NB4 (cell line): ENCODE data around the gene CGGBP1.

ENCODE experiments used
- DNase-seq: peaks from one replicate; pipeline ENCODE4 v3.0.0; 2010; ENCODE audit warnings: low read depth
- H3K4me3 ChIP-seq: one replicate; pipeline ENCODE4 v1.5.1; 2011; ENCODE audit warnings: mild to moderate bottlenecking, low read depth, low read length, moderate library complexity
- CTCF ChIP-seq: IDR thresholded peaks from one replicate; pipeline ENCODE4 v1.5.1; 2012; ENCODE audit warnings: low read depth, low read length
- MAX ChIP-seq: IDR thresholded peaks from 2 replicates; pipeline ENCODE4 v1.6.1; 2011; ENCODE audit warnings: low read depth, low read length
- MYC ChIP-seq: IDR thresholded peaks from 2 replicates; pipeline ENCODE4 v1.6.1; 2011; ENCODE audit warnings: low read depth, low read length
- POLR2A ChIP-seq: IDR thresholded peaks from 2 replicates; pipeline ENCODE4 v1.6.1; 2011; ENCODE audit warnings: mild to moderate bottlenecking; ENCODE audit not compliant: insufficient read length; ENCODE audit errors: extremely low read depth

CGGBP1 gene

GRCh38 chr3:88061746-88062145 lies 2.9 kb upstream of the CGGBP1 start:
- TF ChIP-seq CTCF (no peak), MYC (no peak), MAX (no peak), POLR2A (no peak)
- peak; percentile 44 for DNase-seq

GRCh38 chr3:88059380-88060170 lies 770 bp upstream of the CGGBP1 start:
- TF ChIP-seq MYC (0 out of 2 replicates have a peak, but pooled peaks have one; percentile 12), CTCF (no peak), MAX (no peak), POLR2A (no peak)
- peak overlapping the region; percentile 92 for H3K4me3 ChIP-seq
- peak; percentile 17 for DNase-seq

More at GRCh38 chr3:88061746-88062145, 2.9 kb upstream of the CGGBP1 start:
- H3K4me3 ChIP-seq = peak overlapping the region; percentile 92

GRCh38 chr3:88058306-88058580 lies 562 bp downstream of the CGGBP1 start:
- peak overlapping the region; percentile 89 for H3K4me3 ChIP-seq
- DNase-seq = no peak
- TF ChIP-seq MAX (no peak), CTCF (no peak), MYC (no peak), POLR2A (no peak)

GRCh38 chr3:88057630-88058305 lies 1.0 kb downstream of the CGGBP1 start:
- TF ChIP-seq MYC = no peak
- no peak for TF ChIP-seq MAX
- TF ChIP-seq POLR2A = no peak
- no peak for TF ChIP-seq CTCF
- H3K4me3 ChIP-seq = peak overlapping the region; percentile 89
- DNase-seq = no peak

GRCh38 chr3:88046766-88047165 lies 12.0 kb downstream of the CGGBP1 start:
- no peak for DNase-seq
- no peak for TF ChIP-seq MYC
- no peak for TF ChIP-seq POLR2A
- no peak overlapping the region for H3K4me3 ChIP-seq

GRCh38 chr3:88044411-88044810 lies 14.4 kb downstream of the CGGBP1 start:
- TF ChIP-seq MAX = no peak
- TF ChIP-seq POLR2A = no peak
- TF ChIP-seq CTCF = no peak
- no peak for TF ChIP-seq MYC
- no peak for DNase-seq
- no peak overlapping the region for H3K4me3 ChIP-seq
